Cerebellar nuclear complex (tissue), 1 donor: ENCODE results near the gene AIG1.

Experiments
- DNase-seq, 2 experiments: peaks; one replicate each; lab custom pipeline; 2025; lab: John Stamatoyannopoulos, UW

Gene AIG1

GRCh38 chr6:143372199-143372882 is 311.7 kb downstream of the AIG1 start:
- DNase-seq, result no peak

- no peak for DNase-seq
These were observed 313.3 kb downstream of the AIG1 start for GRCh38 chr6:143374014-143374413.

- DNase-seq, result no peak
These were observed 314.4 kb downstream of the AIG1 start for GRCh38 chr6:143375022-143375585.

GRCh38 chr6:143376375-143376774 is 315.7 kb downstream of the AIG1 start:
- DNase-seq, result no peak

- DNase-seq, result no peak
These were observed 316.2 kb downstream of the AIG1 start for GRCh38 chr6:143376861-143377260.

GRCh38 chr6:143385636-143386035 is 324.9 kb downstream of the AIG1 start:
- DNase-seq, result no peak

GRCh38 chr6:143390278-143390677 is 329.6 kb downstream of the AIG1 start:
- no peak for DNase-seq
